GM19395 (cell line): ENCODE data around the gene EFNA5.

Source experiments
- ATAC-seq: cut with Tn5 transposase; IDR thresholded peaks from one replicate; pipeline ENCODE4 v1.9.1; 2021; ENCODE audit warnings: mild to moderate bottlenecking, moderate library complexity; ENCODE audit not compliant: unreplicated experiment

EFNA5 gene

DNA sequence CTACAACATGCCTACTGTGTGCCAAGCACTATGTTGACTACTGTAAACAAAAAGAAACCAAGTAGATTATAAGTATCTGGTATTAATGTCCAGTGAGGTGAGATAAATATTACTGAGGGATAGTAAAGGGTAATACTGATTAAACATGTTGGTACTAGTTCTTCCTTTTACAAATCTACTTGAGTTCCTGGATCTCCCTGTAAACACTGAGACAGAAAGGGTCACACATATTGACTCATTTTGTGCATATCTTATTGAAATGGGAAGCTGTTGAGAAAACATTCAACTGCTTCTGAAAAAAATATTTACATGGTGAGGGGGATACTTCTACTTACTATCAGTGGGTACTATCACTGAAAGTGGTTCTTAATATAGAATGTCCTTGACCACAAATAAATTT is 24.3 kb downstream of the EFNA5 start:
- ATAC-seq, result no peak

GRCh38 chr5:107640568-107640967 is 30.2 kb downstream of the EFNA5 start:
- no peak for ATAC-seq

DNA sequence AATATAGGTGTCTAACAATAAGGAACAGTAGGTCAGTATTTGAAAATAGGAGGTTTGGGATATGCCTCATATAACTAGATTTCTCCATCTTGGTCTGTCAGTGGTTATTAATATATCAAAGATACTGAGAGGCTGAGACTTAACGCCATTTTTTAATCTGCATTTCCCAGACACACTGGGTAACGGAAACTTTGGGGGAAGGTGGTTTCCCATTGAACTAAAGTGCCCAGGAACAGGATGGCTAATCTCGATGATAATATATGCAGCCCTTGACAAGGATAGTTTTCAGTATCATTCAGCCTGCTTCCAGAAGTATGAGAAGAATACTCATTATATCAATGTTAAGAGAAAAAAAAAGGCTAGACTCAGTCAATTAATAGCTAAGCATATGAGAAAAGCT is 30.7 kb downstream of the EFNA5 start:
- no peak for ATAC-seq

GRCh38 chr5:107636555-107636954 is 34.2 kb downstream of the EFNA5 start:
- no peak for ATAC-seq

- ATAC-seq, result no peak
Observed at GRCh38 chr5:107636068-107636467, 34.7 kb downstream of the EFNA5 start.

- no peak for ATAC-seq
Observed at GRCh38 chr5:107634981-107635848, 35.5 kb downstream of the EFNA5 start.

- ATAC-seq, result no peak
Observed at GRCh38 chr5:107633171-107633901, 37.4 kb downstream of the EFNA5 start.

DNA sequence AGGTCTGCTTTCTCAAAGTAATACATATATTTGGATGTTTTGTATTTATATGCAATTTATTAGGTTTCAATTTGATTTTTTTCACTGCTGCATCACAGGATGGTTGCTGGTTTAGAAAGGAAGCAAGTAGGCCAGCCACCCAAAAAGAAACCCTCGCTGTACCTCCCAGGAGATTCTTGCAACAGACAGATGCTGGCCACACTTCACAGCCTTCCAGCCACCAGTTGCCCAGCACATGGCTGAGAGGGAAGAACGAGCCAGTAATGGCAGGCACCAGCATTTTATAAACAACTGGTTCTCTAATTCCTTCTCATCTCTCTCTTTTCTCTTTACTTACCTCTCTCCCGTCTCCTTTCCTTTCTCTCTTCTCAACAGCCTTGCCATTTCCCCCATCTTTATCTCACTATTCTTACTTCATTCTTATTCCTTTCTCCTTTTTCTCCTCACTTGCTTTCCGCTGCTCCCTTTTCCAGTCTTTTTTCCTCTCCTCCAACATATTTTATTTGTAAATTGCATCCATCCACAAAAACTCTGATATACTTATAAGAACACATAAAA is 38.9 kb downstream of the EFNA5 start:
- ATAC-seq, result no peak

DNA sequence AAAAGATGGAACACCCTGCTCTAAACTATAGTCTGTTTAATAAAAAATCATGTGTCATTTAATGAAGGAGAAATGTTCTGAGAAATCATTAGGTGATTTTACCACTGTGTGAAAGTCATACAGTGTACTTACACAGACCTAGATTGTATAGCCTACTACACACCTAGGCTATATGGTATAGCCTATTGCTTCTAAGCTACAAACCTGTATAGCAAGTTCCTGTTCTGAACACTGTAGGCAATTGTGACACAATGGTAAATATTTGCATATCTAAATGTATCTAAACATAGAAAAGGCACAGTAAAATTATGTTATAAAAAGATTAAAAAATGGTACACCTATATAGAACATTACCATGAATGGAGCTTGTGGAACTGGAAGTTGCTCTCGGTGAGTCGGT is 40.6 kb downstream of the EFNA5 start:
- no peak for ATAC-seq

GRCh38 chr5:107624235-107624634 is 46.5 kb downstream of the EFNA5 start:
- no peak for ATAC-seq

DNA sequence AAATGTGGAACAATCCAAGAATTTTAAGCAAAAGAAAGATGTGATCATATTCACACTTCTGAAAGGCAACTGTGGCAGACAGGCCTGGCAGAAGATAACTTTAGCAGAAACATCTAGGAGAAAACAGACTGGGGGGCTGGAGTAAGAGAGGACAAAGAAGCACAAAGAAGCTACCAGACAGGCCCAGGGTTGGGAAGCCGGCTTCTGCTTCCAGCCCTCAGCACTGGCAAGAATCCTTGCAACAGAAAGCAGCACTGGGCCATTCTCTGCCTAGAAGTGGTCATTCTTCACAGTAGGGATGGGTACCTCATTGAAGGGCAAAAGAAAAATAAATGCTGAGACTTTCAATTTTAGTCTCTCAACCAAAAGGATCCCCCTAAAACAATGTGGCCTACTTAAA is 49.6 kb downstream of the EFNA5 start:
- ATAC-seq, result no peak

DNA sequence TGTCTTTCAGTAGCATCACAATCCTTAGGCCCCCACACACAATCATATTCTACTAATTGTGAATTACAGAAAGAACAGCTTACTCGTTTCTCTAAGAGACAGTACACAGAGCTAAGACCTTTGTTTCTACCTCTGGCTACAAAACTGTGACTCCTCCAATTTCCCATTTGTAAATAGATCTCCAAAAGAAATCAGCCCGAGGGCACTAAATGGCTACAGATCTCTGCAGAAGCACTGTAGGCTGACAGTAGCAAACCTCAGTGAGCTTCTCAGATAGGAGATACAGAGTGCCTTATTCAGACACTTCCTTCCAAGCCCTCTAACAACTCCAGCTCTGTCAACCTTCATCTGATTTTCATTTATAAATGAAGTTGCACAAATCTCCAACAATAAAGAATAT is 51.0 kb downstream of the EFNA5 start:
- ATAC-seq, result no peak

GRCh38 chr5:107618242-107618641 is 52.5 kb downstream of the EFNA5 start:
- ATAC-seq, result no peak

DNA sequence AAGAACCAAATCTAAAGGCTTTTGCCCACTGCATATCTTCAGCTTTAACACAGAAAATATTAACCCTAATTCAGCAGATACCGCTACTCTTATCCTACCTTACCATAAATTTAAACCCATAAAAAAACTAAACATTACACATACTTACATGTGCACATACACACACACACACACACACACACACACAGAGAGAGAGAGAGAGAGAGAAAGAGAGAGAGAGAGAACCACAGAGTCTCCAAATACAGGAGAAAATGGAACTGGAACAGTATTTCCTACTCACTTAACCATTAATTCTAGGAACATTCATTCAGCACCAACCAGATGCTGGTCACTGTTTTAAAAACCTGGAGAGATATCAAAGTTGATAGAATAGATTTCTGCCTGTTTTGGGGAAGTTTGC is 53.7 kb downstream of the EFNA5 start:
- ATAC-seq, result no peak

- ATAC-seq, result no peak
Observed at GRCh38 chr5:107616213-107616612, 54.5 kb downstream of the EFNA5 start.

- no peak for ATAC-seq
Observed at GRCh38 chr5:107615299-107615817, 55.4 kb downstream of the EFNA5 start.

DNA sequence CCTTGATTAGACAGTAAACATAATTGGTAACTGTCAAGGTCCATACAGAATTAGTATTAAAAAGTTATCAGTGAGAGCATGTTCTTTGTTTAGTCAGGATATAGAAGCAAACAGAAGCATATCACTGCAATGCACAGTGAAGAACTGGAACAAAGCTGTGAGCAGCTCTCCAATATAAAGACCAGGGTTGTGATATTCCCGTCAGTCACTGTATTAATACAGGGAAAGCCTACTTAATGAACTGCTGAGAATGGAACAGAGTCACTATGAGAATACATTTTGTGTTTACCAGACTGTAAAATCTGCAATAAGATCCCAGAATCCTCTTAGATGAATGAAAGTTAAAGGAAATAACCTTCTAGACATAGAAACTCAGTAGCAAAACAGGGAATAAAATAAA is 58.2 kb downstream of the EFNA5 start:
- no peak for ATAC-seq

- no peak for ATAC-seq
Observed at GRCh38 chr5:107610798-107611197, 59.9 kb downstream of the EFNA5 start.

- no peak for ATAC-seq
Observed at GRCh38 chr5:107607671-107608345, 62.9 kb downstream of the EFNA5 start.

DNA sequence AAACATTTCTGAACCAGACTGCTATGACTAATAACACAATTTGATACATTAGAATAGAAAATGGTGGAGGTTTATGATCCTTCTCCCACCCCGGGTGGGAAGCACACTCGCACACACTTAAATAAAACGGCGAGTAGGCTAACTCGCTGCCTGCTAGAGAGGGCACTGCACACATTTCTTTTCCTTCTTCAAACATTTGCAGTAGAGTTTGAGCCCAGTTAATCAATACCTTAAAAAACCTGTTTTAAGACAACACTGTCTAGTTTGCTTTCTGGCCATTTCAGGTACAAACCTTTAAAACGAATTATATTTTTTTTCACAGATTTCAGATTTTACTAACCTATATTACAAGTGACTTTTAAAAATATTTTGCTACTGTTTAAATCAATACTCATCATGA is 63.5 kb downstream of the EFNA5 start:
- ATAC-seq, result no peak

GRCh38 chr5:107605596-107606125 is 65.1 kb downstream of the EFNA5 start:
- no peak for ATAC-seq
